GM12878 (cell line): Measurements from ENCODE around the gene VSIG10L2.

Experiments used
- NFYB ChIP-seq: IDR thresholded peaks from 2 replicates; pipeline ENCODE4 v1.6.1; 2011; ENCODE audit warnings: low read depth, mild to moderate bottlenecking, low read length, improper control_type of control experiment, moderate library complexity; ENCODE audit not compliant: insufficient read depth
- POLR2AphosphoS5 ChIP-seq: IDR thresholded peaks from 2 replicates; pipeline ENCODE4 v1.6.1; 2011; ENCODE audit warnings: mild to moderate bottlenecking, low read length, inconsistent platforms
- RCOR1 ChIP-seq: conservative IDR thresholded peaks from 2 replicates; pipeline ENCODE4 v1.6.1; 2012; ENCODE audit warnings: low read depth, low read length, improper control_type of control experiment
- YBX1 ChIP-seq: fragments of 450-650 bp; IDR thresholded peaks from 2 replicates; pipeline ENCODE4 v1.6.1; 2016; ENCODE audit warnings: antibody characterized with exemption
- ZBTB4 ChIP-seq: fragments of 450-650 bp; formaldehyde crosslinking; IDR thresholded peaks from 2 replicates; pipeline ENCODE4 v1.4.0; 2022; ENCODE audit warnings: mild to moderate bottlenecking, moderate library complexity

GRCh38 chr11:125974284-125974683 is 28.4 kb downstream of the VSIG10L2 start:
- TF ChIP-seq NFYB (no peak), ZBTB4 (CRISPR knock-in tag) (no peak), RCOR1 (no peak), POLR2AphosphoS5 (no peak), YBX1 (no peak)
